PC-9 (cell line): ENCODE data around the gene HERC2.
"Not testable (repeated sequence)": the region's sequence is repeated elsewhere in the genome, so short reads cannot be mapped to it uniquely, and the experiment has no call there.

ENCODE experiments used
- CTCF ChIP-seq: fragments of 200-600 bp; sonication (generic); conservative IDR thresholded peaks from 2 replicates; pipeline ENCODE4 v1.6.1; 2017; ENCODE audit warnings: mixed run types, antibody characterized with exemption, mild to moderate bottlenecking, moderate library complexity
- EZH2 ChIP-seq: fragments of 200-600 bp; sonication (generic); IDR thresholded peaks from 2 replicates; pipeline ENCODE4 v1.8.0; 2017; ENCODE audit warnings: antibody characterized with exemption, low read depth

DNA sequence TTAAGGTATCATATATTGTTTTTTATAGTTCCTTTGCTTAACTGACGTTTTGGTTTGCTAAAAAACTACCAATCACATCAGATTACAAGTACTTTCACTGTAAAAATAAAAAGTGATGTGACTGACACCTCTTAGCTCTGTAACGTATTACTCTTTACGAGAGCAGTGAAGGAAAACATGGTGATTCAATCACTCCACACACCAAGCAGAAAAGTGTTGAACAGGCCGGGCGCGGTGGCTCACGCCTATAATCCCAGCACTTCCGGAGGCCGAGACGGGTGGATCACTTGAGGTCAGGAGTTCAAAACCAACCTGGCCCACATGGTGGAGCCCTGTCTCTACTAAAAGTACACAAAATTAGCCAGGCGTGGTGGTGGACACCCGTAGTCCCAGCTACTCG lies 3.9 kb downstream of the HERC2 start:
- TF ChIP-seq EZH2, CTCF: not testable (repeated sequence)
